ES-I3 (cell line): ENCODE results near the gene ETS2.

Experiments used
- H3K36me3 ChIP-seq: 2 replicates; pipeline ENCODE4 v1.6.1; 2013; ENCODE audit warnings: mild to moderate bottlenecking, low read length, control low read depth, moderate library complexity; ENCODE audit not compliant: insufficient read depth
- H3K4me1 ChIP-seq: 2 replicates; pipeline ENCODE4 v1.6.1; 2013; ENCODE audit warnings: mild to moderate bottlenecking, control low read depth, low read length; ENCODE audit not compliant: insufficient read depth
- H3K9ac ChIP-seq: 2 replicates; pipeline ENCODE4 v1.6.1; 2013; ENCODE audit warnings: low read depth, mild to moderate bottlenecking, low read length, moderate library complexity
- H3K9me3 ChIP-seq: 2 replicates; pipeline ENCODE4 v1.6.1; 2013; ENCODE audit warnings: mild to moderate bottlenecking, low read length, moderate library complexity; ENCODE audit not compliant: control insufficient read depth, insufficient read depth

ETS2 gene

DNA sequence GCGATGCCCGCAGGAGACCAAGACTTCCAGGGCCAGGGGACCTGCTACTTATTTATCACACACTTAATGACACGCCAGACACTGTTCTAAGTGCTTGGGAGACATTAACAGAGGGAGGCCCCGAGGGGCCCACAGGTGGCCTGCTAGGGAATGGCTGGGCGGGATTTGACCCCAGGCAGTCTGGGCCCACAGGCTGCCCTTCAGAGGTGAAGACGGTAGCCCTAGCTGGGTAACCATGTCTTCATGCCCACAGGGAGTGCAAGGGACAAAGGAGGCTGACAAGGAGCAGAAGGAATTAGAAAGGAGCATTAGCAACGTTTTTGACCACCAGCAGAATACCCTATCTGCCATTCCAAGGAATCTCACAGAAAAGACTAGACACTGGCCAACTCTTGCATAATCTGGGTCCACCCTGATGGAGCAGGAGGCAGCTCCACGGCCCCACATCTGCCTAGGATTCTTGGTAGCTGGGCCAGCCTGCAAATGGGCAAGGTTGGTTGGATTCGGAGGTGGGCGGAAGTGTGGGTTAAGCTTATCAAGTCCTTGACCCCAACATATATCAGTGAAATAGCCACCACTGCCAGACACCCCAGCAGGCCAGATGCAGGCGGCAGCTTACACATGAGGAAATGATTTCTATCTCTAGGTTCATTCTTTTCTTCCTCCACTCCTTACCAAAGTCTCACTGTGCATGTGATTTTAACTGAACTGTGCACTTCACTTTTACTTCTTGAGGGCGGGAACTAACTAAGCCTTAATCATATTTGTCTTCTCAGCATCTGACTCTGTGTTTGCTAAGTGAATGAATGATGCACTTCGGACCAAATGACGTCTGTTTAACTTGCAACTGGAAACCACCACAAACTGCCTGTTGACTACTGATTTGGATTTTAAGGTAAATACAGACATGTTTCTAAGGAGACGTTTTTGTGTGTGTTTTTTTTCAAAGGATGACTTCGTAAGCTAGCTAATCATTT lies 3.4 kb upstream of the ETS2 start:
- Histone ChIP-seq H3K4me1 (peaks cover 22% of the 10 kb centered on the region; the same call in 1 of the 2 replicates), H3K9ac (no peak overlapping the region), H3K36me3 (no peaks in the 10 kb centered on the region)

GRCh38 chr21:38803075-38803660 lies 2.6 kb upstream of the ETS2 start:
- peaks cover 19% of the 10 kb centered on the region; the same call in 1 of the 2 replicates for H3K4me1 ChIP-seq
- H3K9ac ChIP-seq, result no peak overlapping the region
- H3K36me3 ChIP-seq, result no peaks in the 10 kb centered on the region
- no peaks in the 10 kb centered on the region for H3K9me3 ChIP-seq

More for the DNA sequence above, 3.4 kb upstream of the ETS2 start:
- H3K9me3 ChIP-seq, result no peaks in the 10 kb centered on the region

GRCh38 chr21:38804030-38804788 lies 1.5 kb upstream of the ETS2 start:
- H3K36me3 ChIP-seq, result no peaks in the 10 kb centered on the region
- no peaks in the 10 kb centered on the region for H3K9me3 ChIP-seq
- H3K4me1 ChIP-seq, result peaks cover 19% of the 10 kb centered on the region; the same call in 1 of the 2 replicates
- peak overlapping the region; percentile 86; the same call in 1 of the 2 replicates for H3K9ac ChIP-seq

DNA sequence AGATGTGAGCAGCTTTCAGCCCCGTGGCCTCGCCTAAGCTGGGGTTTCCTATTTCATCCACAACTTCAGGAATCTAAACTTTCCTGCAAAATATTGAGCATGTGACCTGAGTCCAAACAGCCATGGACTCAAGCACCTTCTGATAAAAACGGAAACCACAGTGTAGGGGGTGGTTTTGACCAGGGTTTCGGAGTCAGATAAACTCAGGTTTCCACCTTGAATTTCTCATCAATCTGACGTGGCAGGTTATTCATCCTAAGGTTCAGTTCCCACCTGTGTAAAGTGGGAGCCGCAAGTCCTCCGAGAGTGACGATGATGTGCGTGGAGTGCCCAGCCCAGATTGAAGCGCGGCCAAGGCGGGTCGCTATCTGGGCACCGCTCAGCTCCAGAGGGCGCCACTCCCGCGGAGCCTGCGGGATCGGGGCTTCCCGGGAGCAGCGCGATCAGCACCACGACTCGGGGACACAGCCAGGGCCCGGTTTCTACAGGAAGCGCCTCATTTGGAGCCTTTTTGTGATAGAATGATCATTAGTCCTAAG lies 871 bp upstream of the ETS2 start:
- Histone ChIP-seq H3K9me3 (no peaks in the 10 kb centered on the region), H3K4me1 (peaks cover 24% of the 10 kb centered on the region; the same call in 1 of the 2 replicates), H3K36me3 (no peaks in the 10 kb centered on the region), H3K9ac (peak overlapping the region; percentile 86)

DNA sequence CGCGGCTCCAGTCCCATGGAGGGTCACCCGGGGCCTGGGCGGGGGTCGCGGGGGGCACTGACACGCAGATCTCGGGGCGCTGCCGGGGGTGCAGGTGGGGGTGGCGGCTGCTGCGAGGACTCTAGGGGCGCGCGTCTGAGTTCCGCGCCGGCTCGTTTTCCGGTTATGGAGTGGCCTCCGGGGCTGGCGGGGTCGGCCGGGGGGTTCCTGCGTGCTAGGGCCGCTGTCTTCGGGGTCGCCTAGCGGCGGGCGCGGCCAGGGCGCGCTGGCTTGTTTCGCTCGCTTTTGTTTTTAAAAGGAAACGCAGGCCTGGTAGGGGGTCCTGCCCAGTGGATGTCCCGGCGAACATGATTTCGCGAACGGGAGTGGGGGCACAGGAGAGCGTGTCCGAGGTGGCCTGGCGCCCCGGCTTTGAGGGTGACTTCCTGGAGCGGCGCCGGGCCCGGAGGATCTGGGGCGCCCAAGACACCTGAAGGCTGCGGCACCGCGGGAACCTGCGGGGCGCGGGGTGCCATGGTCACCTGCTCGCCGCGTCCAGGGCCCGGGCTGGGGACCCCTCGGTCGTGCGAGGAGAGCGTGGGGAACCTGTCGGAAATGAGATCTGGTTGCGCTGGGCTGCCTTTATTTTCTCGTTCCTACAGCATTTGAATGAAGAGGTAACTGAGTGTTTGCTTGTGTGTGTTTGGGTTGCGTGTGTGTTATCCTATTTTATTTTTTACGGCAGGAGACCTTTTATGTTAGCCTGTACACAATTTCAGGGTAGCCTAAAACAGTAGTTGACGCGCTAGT lies 618 bp downstream of the ETS2 start:
- Histone ChIP-seq H3K4me1 (peaks cover 37% of the 10 kb centered on the region), H3K36me3 (no peaks in the 10 kb centered on the region), H3K9ac (peak overlapping the region; percentile 86), H3K9me3 (no peaks in the 10 kb centered on the region)

GRCh38 chr21:38806942-38807284 lies 1.2 kb downstream of the ETS2 start:
- H3K9ac ChIP-seq, result peak overlapping the region; percentile 86
- H3K4me1 ChIP-seq, result peaks cover 43% of the 10 kb centered on the region
- no peaks in the 10 kb centered on the region for H3K36me3 ChIP-seq
- H3K9me3 ChIP-seq, result no peaks in the 10 kb centered on the region

- Histone ChIP-seq H3K9ac (peak overlapping the region; percentile 86), H3K9me3 (no peaks in the 10 kb centered on the region), H3K36me3 (no peaks in the 10 kb centered on the region), H3K4me1 (peaks cover 46% of the 10 kb centered on the region)
Measured at GRCh38 chr21:38807441-38807871, 1.7 kb downstream of the ETS2 start.

DNA sequence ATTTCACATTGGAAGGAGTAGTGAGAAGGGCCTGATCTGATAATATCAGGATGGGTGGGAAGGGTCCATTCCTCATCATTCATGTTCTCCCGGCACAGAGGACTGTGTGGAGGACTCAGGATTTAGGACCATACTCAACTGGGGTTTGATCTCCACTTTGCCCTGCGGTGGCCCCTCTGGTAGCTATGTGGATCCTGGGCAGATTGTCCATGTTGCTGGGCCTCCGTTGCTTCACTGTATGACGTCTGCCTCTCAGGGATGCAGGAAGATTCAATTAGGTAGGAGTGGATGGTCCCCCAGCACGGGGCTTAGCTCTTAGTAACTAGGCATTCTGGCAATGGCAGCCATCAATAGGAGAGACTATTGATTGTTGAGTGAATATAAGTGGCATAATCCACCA lies 2.3 kb downstream of the ETS2 start:
- peak overlapping the region; percentile 86; the same call in 1 of the 2 replicates for H3K9ac ChIP-seq
- H3K36me3 ChIP-seq, result no peaks in the 10 kb centered on the region; the same call in 1 of the 2 replicates
- no peaks in the 10 kb centered on the region for H3K9me3 ChIP-seq
- peaks cover 48% of the 10 kb centered on the region for H3K4me1 ChIP-seq

- Histone ChIP-seq H3K4me1 (peaks cover 58% of the 10 kb centered on the region), H3K9ac (no peak overlapping the region), H3K36me3 (peaks cover 7% of the 10 kb centered on the region; the same call in 1 of the 2 replicates), H3K9me3 (no peaks in the 10 kb centered on the region)
Measured at GRCh38 chr21:38809198-38809878, 3.6 kb downstream of the ETS2 start.

DNA sequence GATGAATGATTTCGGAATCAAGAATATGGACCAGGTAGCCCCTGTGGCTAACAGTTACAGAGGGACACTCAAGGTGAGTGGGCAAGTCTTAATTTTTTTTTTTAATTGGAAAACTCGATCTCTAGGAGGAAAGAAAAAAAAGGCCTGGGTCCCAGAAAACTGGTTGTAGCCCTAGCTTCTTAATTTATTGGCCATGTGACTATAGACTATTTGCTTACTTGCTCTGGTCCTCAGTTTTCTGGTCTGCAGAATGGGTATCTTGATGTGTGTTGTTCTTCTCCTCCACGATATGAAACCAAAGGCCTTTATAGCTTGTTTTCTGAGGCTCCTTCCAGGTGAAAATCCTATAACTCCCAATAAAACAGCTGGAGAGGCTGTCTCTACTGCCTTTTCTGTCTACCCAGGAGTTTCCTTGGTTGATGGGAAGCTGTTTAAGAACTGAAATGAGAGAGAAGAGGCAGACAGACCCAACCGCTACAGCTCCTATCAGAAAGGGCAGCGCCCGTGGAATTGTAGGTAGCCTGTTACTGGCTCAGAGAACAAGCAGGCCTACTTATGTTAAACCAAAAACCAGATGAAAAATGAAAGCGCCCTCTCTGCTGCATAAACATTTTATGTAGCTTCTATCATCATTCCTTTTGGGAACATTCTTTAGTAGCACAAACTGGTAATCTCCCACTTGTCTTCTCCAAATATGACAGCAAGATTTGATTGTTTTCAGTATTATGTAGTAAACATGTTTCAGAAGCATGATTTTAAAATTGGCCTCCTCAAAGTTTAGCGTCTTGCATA lies 4.5 kb downstream of the ETS2 start:
- Histone ChIP-seq H3K4me1 (peaks cover 57% of the 10 kb centered on the region), H3K9me3 (no peaks in the 10 kb centered on the region), H3K36me3 (peaks cover 14% of the 10 kb centered on the region), H3K9ac (no peak overlapping the region)

DNA sequence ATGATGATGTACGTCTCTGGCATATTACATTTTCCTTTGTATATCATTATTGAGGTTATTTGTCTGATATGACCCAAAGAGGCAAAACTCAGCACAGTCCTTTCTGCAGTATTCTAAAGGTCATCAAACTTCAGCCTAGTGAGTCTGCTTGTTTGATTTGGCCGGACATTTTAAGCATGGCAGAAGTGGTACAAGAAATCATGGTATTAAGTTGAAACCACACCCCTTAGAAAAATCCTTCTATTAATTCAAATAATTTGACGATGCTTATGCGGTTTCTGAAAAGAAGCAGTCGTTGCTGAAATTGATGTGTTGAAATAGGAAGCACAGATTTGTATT lies 5.1 kb downstream of the ETS2 start:
- no peaks in the 10 kb centered on the region for H3K9me3 ChIP-seq
- H3K4me1 ChIP-seq, result peaks cover 57% of the 10 kb centered on the region
- no peak overlapping the region for H3K9ac ChIP-seq
- peaks cover 15% of the 10 kb centered on the region for H3K36me3 ChIP-seq

- H3K9ac ChIP-seq, result no peak overlapping the region
- H3K36me3 ChIP-seq, result peaks cover 17% of the 10 kb centered on the region
- H3K4me1 ChIP-seq, result peaks cover 57% of the 10 kb centered on the region
- no peaks in the 10 kb centered on the region for H3K9me3 ChIP-seq
Measured at GRCh38 chr21:38811257-38811656, 5.5 kb downstream of the ETS2 start.
